PC-9 (cell line): Measurements from ENCODE around the gene ATG2A. TPM values are rescaled to one million over a fixed set of nuclear protein-coding genes. Genes with fewer than 3 reads are reported as not detected.

Experiments
- BruUV-seq: library from RNA; stranded (reverse); fragments of 400-500 nt; replicated peaks from 2 replicates; lab custom pipeline; 2021; lab: Mats Ljungman, UMichigan
- CTCF ChIA-PET: fragments of 300-600 bp; sonication (Branson Sonifier 250); formaldehyde crosslinking; loops from one replicate; lab custom pipeline; 2022; ENCODE audit warnings: antibody characterized with exemption; lab: Charles Lee
- POLR2A ChIA-PET: fragments of 300-600 bp; sonication (Branson Sonifier 250); formaldehyde crosslinking; loops from one replicate; lab custom pipeline; 2022; ENCODE audit warnings: antibody characterized with exemption; ENCODE audit not compliant: unreplicated experiment; lab: Charles Lee
- DNase-seq, 2 experiments: peaks; one replicate each; pipeline versions ENCODE4 v3.0.0 to v3.0.0-alpha.2; 2015 to 2022; ENCODE audit warnings: mixed read lengths in 1 of 2
- H2AFZ ChIP-seq: fragments of 200-600 bp; sonication (generic); 2 replicates; pipeline ENCODE4 v1.8.1; 2017; ENCODE audit warnings: antibody characterized with exemption
- H3F3A ChIP-seq: fragments of 200-600 bp; sonication (generic); 2 replicates; pipeline ENCODE4 v1.8.1; 2017; ENCODE audit warnings: antibody characterized with exemption, mild to moderate bottlenecking, low read depth; ENCODE audit not compliant: insufficient read depth
- H3K27ac ChIP-seq: fragments of 200-600 bp; sonication (generic); 2 replicates; pipeline ENCODE4 v1.6.1; 2016; ENCODE audit warnings: mixed run types
- H3K27me3 ChIP-seq: fragments of 200-600 bp; sonication (generic); 2 replicates; pipeline ENCODE4 v1.6.1; 2016; ENCODE audit warnings: low read depth, mixed run types; ENCODE audit not compliant: insufficient read depth
- H3K36me3 ChIP-seq: fragments of 200-600 bp; sonication (generic); 2 replicates; pipeline ENCODE4 v1.6.1; 2016; ENCODE audit warnings: low read depth, mixed run types
- H3K4me1 ChIP-seq: fragments of 200-600 bp; sonication (generic); replicated peaks from 2 replicates; pipeline ENCODE4 v1.6.1; 2016; ENCODE audit warnings: mixed run types; ENCODE audit not compliant: insufficient read depth
- H3K4me2 ChIP-seq: fragments of 200-600 bp; sonication (generic); 2 replicates; pipeline ENCODE4 v1.6.1; 2017; ENCODE audit warnings: mixed run types
- H3K4me3 ChIP-seq: fragments of 200-600 bp; sonication (generic); 2 replicates; pipeline ENCODE4 v1.6.1; 2016; ENCODE audit warnings: mixed run types
- H3K79me2 ChIP-seq: fragments of 200-600 bp; sonication (generic); 2 replicates; pipeline ENCODE4 v1.6.1; 2017; ENCODE audit warnings: low read depth, mixed run types
- H3K9me2 ChIP-seq: fragments of 200-600 bp; sonication (generic); 2 replicates; pipeline ENCODE4 v1.8.1; 2017; ENCODE audit warnings: mild to moderate bottlenecking; ENCODE audit not compliant: insufficient read depth
- H3K9me3 ChIP-seq: fragments of 200-600 bp; sonication (generic); 2 replicates; pipeline ENCODE4 v1.8.1; 2016; ENCODE audit warnings: low read depth; ENCODE audit not compliant: insufficient read depth
- H4K20me1 ChIP-seq: fragments of 200-600 bp; sonication (generic); 2 replicates; pipeline ENCODE4 v1.8.1; 2017; ENCODE audit not compliant: insufficient read depth
- EZH2 ChIP-seq: fragments of 200-600 bp; sonication (generic); IDR thresholded peaks from 2 replicates; pipeline ENCODE4 v1.8.0; 2017; ENCODE audit warnings: antibody characterized with exemption, low read depth
- intact Hi-C: fragments of 100-400 bp; cut with micrococcal nuclease; formaldehyde crosslinking; loops from one replicate; pipeline ENCODE4 v1.10.0; 2022; ENCODE audit not compliant: unreplicated experiment
- total RNA-seq: library from RNA; stranded (reverse); gene quantifications from 2 replicates; pipeline ENCODE4 v1.2.3, GENCODE V29; 2021
- TF ChIP-seq, protein P1 (sequence below): fragments of 200-600 bp; sonication (generic); conservative IDR thresholded peaks from 2 replicates; pipeline ENCODE4 v1.6.1; 2017; ENCODE audit warnings: mixed run types, antibody characterized with exemption, mild to moderate bottlenecking, moderate library complexity

ATG2A gene
- total RNA-seq, 1 experiment from 2014 or later, result 48.2 TPM

DNA sequence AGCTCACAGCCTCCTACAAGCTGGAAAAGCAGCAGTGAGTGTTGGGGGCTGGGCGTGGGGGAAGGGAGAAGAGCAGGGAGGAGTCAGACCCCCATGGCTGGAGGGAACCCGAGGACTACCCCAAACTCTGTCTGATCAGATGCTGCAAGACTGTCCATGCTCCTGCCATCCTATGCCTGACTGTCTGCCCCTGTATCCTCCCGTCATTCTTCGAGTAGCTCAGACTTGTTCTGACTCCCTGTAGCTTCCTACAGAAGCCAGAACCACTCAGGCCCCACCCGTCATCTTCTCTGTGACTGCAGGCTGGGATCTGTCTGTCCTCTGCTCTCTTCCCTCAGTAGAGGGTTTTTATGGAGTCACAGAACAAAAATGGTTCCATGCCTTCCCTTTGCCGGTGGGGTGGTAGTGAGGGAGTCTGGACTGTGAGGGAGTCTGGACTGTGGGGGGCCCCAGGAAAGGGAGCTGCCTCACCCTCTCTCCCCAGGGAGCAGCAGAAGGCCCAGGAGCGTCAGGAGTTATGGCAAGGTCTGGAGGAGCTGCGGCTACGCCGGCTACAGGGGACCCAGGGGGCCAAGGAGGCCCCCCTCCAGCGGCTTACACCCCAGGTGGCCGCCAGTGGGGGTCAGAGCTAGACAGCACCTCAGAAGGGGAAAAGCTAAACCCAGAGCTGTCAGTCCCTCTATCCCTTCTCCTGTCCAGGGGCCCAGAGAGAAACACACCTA is 16.4 kb upstream of the ATG2A start:
- Histone ChIP-seq H3K4me1 (no peaks in the 10 kb centered on the region), H3K27me3 (no peaks in the 10 kb centered on the region), H3K27ac (no peak overlapping the region), H3K4me3 (no peak overlapping the region), H3K36me3 (no peaks in the 10 kb centered on the region), H3K9me2 (no peaks in the 10 kb centered on the region), H4K20me1 (no peaks in the 10 kb centered on the region), H3K79me2 (no peaks in the 10 kb centered on the region), H3K9me3 (no peaks in the 10 kb centered on the region), H2AFZ (no peak overlapping the region), H3K4me2 (no peak overlapping the region), H3F3A (no peaks in the 10 kb centered on the region)
- intact Hi-C loops, result no loop called here
- no peak for DNase-seq
- POLR2A ChIA-PET, result interaction anchor here (0.7 kb wide), 1 partner anchor 19 kb away, joined by 3 read pairs; no protein-coding TSS in a partner anchor
- CTCF ChIA-PET, result interaction anchor here (0.7 to 1.0 kb wide), 3 partner anchors 18 to 40 kb away, joined by 3 to 4 read pairs (median 4); no protein-coding TSS in a partner anchor
- TF ChIP-seq, protein P1, sequence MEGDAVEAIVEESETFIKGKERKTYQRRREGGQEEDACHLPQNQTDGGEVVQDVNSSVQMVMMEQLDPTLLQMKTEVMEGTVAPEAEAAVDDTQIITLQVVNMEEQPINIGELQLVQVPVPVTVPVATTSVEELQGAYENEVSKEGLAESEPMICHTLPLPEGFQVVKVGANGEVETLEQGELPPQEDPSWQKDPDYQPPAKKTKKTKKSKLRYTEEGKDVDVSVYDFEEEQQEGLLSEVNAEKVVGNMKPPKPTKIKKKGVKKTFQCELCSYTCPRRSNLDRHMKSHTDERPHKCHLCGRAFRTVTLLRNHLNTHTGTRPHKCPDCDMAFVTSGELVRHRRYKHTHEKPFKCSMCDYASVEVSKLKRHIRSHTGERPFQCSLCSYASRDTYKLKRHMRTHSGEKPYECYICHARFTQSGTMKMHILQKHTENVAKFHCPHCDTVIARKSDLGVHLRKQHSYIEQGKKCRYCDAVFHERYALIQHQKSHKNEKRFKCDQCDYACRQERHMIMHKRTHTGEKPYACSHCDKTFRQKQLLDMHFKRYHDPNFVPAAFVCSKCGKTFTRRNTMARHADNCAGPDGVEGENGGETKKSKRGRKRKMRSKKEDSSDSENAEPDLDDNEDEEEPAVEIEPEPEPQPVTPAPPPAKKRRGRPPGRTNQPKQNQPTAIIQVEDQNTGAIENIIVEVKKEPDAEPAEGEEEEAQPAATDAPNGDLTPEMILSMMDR, result no peak
- TF ChIP-seq EZH2, result no peak
- no TSS peak for BruUV-seq

DNA sequence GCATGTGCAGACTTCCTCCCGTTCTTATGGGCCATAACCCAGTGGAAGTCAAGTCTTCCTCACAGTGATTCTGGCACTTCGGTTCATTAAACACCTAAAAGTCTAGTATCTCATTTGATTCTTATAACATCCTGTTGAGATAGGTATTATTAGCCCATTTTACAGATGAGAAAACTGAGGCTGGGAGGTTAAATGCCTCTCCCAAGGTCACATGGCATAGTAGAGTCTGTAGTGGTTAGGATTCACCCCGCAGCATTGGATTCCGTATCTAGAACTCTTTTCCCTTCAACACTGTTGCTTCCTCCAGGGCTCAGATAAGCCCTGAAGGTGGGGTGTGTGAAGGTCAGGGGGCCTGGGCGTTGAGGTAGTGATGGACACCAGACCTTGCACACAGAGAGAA is 15.3 kb upstream of the ATG2A start:
- Histone ChIP-seq H3F3A (no peaks in the 10 kb centered on the region), H3K4me1 (no peaks in the 10 kb centered on the region), H3K4me2 (no peak overlapping the region), H3K36me3 (no peaks in the 10 kb centered on the region), H3K4me3 (no peak overlapping the region), H2AFZ (no peak overlapping the region), H4K20me1 (no peaks in the 10 kb centered on the region), H3K79me2 (no peaks in the 10 kb centered on the region), H3K27ac (no peak overlapping the region), H3K9me3 (no peaks in the 10 kb centered on the region), H3K27me3 (no peaks in the 10 kb centered on the region), H3K9me2 (no peaks in the 10 kb centered on the region)
- no peak for DNase-seq
- CTCF ChIA-PET, result interaction anchor here (0.6 to 1.0 kb wide), 2 partner anchors 23 to 49 kb away, joined by 3 to 4 read pairs; no protein-coding TSS in a partner anchor
- BruUV-seq, result no TSS peak
- POLR2A ChIA-PET, result no interaction called here
- TF ChIP-seq, protein P1, result no peak
- no peak for TF ChIP-seq EZH2
- intact Hi-C loops, result no loop called here

DNA sequence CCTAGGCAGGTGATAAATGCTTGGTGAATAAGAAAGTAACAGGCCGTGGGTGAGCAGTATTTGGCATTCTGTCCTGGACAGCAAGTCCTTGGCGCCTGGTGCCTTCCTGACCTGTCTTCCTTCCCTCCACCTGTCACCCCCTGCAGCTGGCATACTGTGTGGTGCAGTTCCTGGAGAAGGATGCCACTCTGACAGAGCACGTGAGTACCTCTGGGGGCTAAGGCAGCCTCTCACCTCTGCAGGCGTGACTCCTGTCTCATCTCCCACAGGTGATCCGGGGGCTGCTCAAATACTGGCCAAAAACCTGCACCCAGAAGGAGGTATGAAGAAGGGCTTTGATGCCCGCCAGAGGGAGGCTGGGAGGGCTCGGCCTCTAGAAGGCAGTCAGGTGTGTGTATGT is 14.3 kb upstream of the ATG2A start:
- intact Hi-C loops, result no loop called here
- CTCF ChIA-PET, result no interaction called here

More for the DNA sequence above, 14.3 kb upstream of the ATG2A start:
- DNase-seq, result no peak
- H2AFZ ChIP-seq, result no peak overlapping the region
- no peaks in the 10 kb centered on the region for H3K79me2 ChIP-seq
- H3K4me1 ChIP-seq, result no peaks in the 10 kb centered on the region
- no peaks in the 10 kb centered on the region for H3K9me3 ChIP-seq
- no TSS peak for BruUV-seq
- no peak for TF ChIP-seq EZH2
- TF ChIP-seq, protein P1, result no peak
- no peaks in the 10 kb centered on the region for H3K36me3 ChIP-seq
- no peak overlapping the region for H3K27ac ChIP-seq
- no peak overlapping the region for H3K4me2 ChIP-seq
- no peaks in the 10 kb centered on the region for H3K27me3 ChIP-seq
- H3K9me2 ChIP-seq, result no peaks in the 10 kb centered on the region
- no peak overlapping the region for H3K4me3 ChIP-seq
- no peaks in the 10 kb centered on the region for H3F3A ChIP-seq
- POLR2A ChIA-PET, result no interaction called here
- H4K20me1 ChIP-seq, result no peaks in the 10 kb centered on the region
